GM12874 (cell line): ENCODE measurements around the gene VASP.

Experiments
- CTCF ChIP-seq: IDR thresholded peaks from 2 replicates; pipeline ENCODE4 v1.5.1; 2011; ENCODE audit warnings: low read depth, mild to moderate bottlenecking, control low read depth, low read length, moderate library complexity; ENCODE audit not compliant: insufficient read depth

VASP gene

GRCh38 chr19:45560686-45561085, 53.4 kb downstream of the VASP start:
- TF ChIP-seq CTCF = no peak

- no peak for TF ChIP-seq CTCF
These were observed 57.0 kb downstream of the VASP start for GRCh38 chr19:45564131-45564780.

DNA sequence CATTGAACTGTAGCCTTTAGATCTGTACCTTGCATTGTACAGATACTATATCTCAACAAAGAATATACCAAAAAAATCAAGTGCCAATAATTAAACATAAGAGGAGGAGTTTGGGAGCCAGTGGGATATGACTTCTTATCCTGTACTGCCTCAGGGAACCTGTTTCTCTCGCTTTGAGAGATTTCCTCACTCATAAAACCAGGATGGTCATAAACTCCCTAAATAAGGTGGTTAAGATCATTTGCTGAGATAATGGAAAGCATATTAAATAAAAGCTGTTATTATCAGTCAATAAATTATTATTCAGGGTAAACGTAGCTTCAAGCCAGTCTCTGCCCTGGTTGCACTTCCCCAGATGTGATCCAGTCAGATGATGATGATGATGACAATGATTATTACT, 60.3 kb downstream of the VASP start:
- no peak for TF ChIP-seq CTCF

GRCh38 chr19:45568732-45569131, 61.5 kb downstream of the VASP start:
- TF ChIP-seq CTCF = no peak

GRCh38 chr19:45569619-45570421, 62.5 kb downstream of the VASP start:
- TF ChIP-seq CTCF = peak; percentile 64

DNA sequence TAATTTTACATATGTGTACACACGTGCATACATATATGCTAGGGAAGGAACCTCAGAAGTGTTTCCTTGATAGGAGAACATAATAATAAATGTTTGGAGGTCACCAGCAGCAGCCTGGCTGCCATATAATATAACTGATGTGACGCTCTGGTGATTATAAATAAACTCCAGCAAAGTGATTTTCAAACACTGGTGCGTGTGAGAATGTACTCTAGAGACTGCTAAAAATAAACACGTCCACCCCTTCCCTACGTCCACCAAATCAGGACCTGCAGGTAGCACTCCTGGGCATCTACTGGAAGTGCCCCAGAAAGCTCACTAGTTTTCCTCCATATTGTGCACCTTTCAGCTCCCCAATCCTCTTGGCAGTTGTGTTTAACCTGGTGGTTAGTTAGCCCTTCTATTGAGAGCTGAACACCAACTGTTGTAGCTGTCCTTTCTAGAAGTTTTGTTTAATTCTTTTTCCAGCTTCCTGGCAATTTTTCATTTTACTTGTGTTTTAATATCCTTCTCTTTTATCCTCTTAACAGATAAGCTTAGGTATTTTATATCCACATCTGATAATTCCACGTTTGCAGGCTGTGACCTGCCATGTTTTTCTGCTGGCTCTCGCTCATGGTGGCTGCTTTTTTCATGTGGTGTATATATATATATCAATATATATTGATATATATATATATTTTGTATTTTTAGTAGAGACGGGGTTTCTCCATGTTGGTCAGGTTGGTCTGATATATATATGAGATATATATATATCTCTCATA, 64.4 kb downstream of the VASP start:
- TF ChIP-seq CTCF = no peak

DNA sequence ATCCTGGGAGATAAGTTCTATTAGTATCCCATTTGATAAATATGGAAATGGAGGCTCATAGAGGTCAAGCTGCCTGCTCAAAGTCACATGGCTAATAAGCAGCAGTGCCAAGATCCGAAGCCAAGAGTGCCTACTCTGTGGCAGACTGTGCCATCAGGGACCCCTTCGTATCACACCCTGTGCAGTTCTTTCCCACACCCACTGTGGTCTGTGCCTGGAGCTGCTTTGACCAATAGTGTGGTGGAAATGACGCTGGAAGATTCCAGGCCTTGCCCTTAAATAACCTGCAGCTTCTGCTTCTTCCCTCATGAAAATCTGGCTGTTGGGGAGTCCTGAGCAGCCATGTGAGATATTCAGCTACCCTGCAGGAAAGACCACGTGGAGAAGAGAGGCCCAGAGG, 67.2 kb downstream of the VASP start:
- TF ChIP-seq CTCF = no peak
